ENCODE results near the gene APEH.

DNA sequence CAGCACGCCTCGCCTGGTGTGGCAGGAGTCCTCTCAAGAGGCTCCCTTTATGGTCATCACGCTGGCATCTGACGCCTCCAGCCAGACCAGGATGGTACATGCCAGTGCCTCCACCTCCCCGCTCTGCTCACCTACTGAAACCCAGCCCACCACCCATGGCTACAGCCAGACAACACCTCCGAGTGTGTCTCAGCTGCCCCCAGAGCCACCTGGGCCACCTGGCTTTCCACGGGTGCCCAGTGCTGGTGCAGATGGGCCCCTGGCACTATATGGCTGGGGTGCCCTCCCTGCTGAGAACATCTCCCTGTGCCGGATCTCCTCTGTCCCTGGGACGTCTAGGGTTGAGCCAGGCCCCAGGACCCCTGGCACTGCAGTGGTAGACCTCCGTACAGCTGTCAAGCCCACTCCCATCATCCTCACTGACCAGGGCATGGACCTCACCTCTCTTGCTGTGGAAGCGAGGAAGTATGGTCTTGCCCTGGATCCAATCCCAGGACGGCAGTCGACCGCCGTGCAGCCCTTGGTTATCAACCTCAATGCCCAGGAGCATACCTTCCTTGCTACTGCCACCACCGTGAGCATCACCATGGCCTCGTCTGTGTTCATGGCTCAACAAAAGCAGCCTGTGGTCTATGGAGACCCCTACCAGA lies 19.9 kb upstream of the APEH start:
- TF ChIP-seq CTCF (IDR thresholded peaks at IDR 0.05), result no peak
- no peak for TF ChIP-seq POLR2A (IDR thresholded peaks at IDR 0.05)
